GM06990 (cell line): Measurements from ENCODE around the gene METRN.

Experiments
- DNase-seq: peaks from one replicate; pipeline ENCODE4 v3.0.0-alpha.2; 2011; ENCODE audit not compliant: insufficient read length; ENCODE audit errors: extremely low read depth
- H3K27me3 ChIP-seq: replicated peaks from 2 replicates; pipeline ENCODE4 v1.6.0; 2011; ENCODE audit warnings: low read length; ENCODE audit not compliant: control insufficient read depth, insufficient read depth
- H3K36me3 ChIP-seq: 2 replicates; pipeline ENCODE4 v1.5.1; 2011; ENCODE audit warnings: low read length; ENCODE audit not compliant: control insufficient read depth, insufficient read depth
- H3K4me3 ChIP-seq: replicated peaks from 2 replicates; pipeline ENCODE4 v1.5.1; 2011; ENCODE audit warnings: low read depth, mild to moderate bottlenecking, control low read depth, low read length
- CTCF ChIP-seq: IDR thresholded peaks from 2 replicates; pipeline ENCODE4 v1.5.1; 2011; ENCODE audit warnings: low read length, control low read depth, mild to moderate bottlenecking, inconsistent platforms; ENCODE audit not compliant: insufficient read depth, poor library complexity, severe bottlenecking

METRN gene

GRCh38 chr16:707062-707538, 7.8 kb upstream of the METRN start:
- no peak overlapping the region for H3K4me3 ChIP-seq
- no peak for TF ChIP-seq CTCF
- H3K27me3 ChIP-seq: peaks cover 2% of the 10 kb centered on the region
- H3K36me3 ChIP-seq: no peaks in the 10 kb centered on the region
- no peak for DNase-seq

GRCh38 chr16:708019-708418, 6.9 kb upstream of the METRN start:
- no peak for DNase-seq
- no peak for TF ChIP-seq CTCF
- Histone ChIP-seq H3K36me3 (no peaks in the 10 kb centered on the region), H3K4me3 (no peak overlapping the region), H3K27me3 (peaks cover 2% of the 10 kb centered on the region)

- H3K4me3 ChIP-seq: no peak overlapping the region
- H3K36me3 ChIP-seq: no peaks in the 10 kb centered on the region
- no peak for DNase-seq
- TF ChIP-seq CTCF: no peak
- H3K27me3 ChIP-seq: peaks cover 2% of the 10 kb centered on the region
Measured at GRCh38 chr16:708959-709358, 6.0 kb upstream of the METRN start.

GRCh38 chr16:709566-710499, 5.1 kb upstream of the METRN start:
- TF ChIP-seq CTCF: no peak
- no peaks in the 10 kb centered on the region for H3K36me3 ChIP-seq
- H3K27me3 ChIP-seq: peaks cover 2% of the 10 kb centered on the region
- DNase-seq: no peak
- no peak overlapping the region for H3K4me3 ChIP-seq

GRCh38 chr16:710500-711075, 4.3 kb upstream of the METRN start:
- no peaks in the 10 kb centered on the region for H3K36me3 ChIP-seq
- H3K27me3 ChIP-seq: peaks cover 2% of the 10 kb centered on the region
- H3K4me3 ChIP-seq: no peak overlapping the region
- DNase-seq: no peak
- no peak for TF ChIP-seq CTCF
